ENCODE data around the gene ZNF414.

GRCh38 chr19:8503510-8503909 lies 10.5 kb downstream of the ZNF414 start:
- TF ChIP-seq PBX3 (IDR thresholded peaks at IDR 0.05) (no peak), CTCF (IDR thresholded peaks at IDR 0.05) (no peak), ATOH8 (CRISPR knock-in tag; IDR thresholded peaks at IDR 0.05; ENCODE audit: low read depth) (no peak), JUN (IDR thresholded peaks at IDR 0.05) (no peak), HMGXB4 (CRISPR knock-in tag; IDR thresholded peaks at IDR 0.05; ENCODE audit: borderline replicate concordance) (no peak), E2F6 (IDR thresholded peaks at IDR 0.05; ENCODE audit: borderline replicate concordance, low read depth) (no peak), MAX (IDR thresholded peaks at IDR 0.05) (no peak), POLR2A (IDR thresholded peaks at IDR 0.05; ENCODE audit: low read length) (no peak), SMC3 (IDR thresholded peaks at IDR 0.05) (no peak), CHD2 (IDR thresholded peaks at IDR 0.05; ENCODE audit: low read length, partially characterized antibody) (no peak)

Measured in A549 (cell line).